HG03175 (cell line): Measurements from ENCODE around the gene HIPK4.
"Not testable (repeated sequence)": the region's sequence is repeated elsewhere in the genome, so short reads cannot be mapped to it uniquely, and the experiment has no call there.

ENCODE experiments used
- ATAC-seq: cut with Tn5 transposase; IDR thresholded peaks from one replicate; pipeline ENCODE4 v1.9.1; 2021; ENCODE audit warnings: mild to moderate bottlenecking, moderate library complexity; ENCODE audit not compliant: unreplicated experiment

The HIPK4 gene

DNA sequence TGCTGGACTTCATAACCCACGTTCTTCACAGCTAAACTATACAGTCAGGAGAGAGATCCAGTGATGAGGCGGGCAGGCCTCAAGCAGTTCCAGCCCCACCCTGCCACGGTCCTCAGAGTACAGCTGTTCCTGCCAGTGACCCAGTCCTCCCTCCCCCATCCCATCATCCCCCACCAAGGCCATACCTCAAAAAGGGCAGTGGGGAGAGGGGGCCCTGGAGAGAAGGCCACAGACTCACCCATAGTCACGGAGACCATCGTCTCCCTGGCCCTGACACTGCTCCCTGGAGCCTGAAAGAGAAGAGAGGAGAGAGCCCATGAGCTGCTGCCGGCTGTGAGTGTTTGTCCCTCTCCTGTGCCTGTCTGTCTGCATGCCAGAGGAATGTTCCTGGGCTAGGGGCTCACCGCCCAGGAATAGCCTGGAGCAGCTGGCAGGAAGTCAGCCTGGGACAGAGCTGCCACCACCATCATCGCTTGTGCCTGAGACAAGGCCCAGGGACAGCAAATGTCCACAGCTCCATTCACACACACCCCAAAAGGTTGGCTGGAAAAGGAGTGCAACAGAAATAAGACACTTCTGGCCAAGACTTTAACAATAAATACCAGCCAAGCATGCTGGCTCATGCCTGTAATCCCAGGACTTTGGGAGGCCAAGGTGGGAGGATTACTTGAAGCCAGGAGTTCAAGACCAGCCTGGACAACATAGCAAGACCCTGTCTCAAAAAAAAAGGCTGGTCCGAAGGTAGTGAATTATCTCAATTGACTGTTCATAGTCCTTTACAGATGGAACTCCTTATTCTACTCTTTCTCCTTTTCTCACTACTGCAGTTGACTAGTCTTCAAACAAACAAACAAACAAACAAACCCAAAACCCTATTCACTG lies 48.1 kb downstream of the HIPK4 start:
- no peak for ATAC-seq

DNA sequence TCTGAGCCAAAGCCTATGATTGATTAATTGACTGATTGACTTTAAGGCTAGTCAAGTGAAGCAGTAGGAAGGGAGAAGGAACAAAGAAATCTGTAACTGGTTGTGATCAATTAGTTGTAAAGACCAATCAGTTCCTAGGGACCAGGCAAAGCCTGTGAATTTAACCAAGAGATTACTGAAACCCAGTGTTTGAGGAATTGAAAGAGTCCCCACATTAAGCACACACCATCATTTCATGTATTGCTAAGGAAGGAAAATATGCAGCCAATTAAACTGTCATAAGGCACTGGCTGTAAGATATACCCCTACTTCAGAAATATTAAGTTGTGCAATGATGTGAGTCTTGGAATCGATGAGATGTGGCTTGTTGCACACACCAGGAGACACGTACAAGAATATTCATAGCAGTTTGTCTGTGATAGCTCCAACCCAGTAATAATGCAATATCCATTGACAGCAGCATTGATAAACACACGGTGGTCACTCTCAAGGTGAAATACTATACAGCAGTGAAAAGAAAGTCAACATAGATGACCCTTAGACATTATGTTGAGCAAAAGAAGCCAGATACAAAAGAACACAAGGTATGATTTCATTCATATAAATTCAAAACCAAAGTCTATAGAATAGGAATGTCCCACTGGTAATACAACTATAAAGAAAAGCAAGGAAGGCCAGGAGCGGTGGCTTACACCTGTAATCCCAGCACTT lies 50.8 kb downstream of the HIPK4 start:
- no peak for ATAC-seq

DNA sequence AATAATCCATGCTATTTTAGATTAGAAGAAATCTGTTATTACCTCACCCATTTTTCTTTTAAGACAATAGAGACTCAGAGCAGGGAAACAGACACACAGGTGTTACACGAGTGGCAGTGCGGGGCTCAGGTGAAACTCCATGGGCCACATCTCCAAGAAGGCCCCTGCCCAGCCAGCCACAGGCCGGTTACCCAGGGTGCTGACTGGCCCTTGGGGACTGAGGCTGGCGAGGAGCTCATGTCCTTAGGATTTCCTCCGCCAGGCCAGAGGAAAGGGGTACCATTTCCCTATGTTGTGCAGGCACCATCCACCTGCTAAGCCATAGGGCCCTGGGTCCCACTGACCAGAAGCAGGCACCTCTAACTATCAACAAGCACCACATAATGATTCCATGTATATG lies 52.4 kb downstream of the HIPK4 start:
- no peak for ATAC-seq

DNA sequence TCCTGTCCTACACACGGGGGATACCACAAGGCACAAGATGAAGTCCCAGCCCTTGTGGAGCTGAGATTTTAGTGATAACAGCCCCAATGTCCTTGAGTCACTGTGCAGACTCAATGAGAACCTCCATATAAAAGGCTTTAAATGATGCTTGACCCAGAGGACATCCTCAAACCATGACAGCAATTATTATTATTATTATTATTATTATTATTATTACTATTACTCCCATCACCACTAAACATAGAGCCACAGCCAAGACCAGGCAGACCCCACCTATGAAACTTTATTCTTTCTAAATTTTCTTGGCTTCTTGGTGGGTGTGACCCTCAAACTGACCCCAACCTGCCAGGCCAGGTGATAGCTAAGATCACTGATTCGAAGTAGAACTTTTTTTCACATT lies 52.9 kb downstream of the HIPK4 start:
- ATAC-seq = no peak

DNA sequence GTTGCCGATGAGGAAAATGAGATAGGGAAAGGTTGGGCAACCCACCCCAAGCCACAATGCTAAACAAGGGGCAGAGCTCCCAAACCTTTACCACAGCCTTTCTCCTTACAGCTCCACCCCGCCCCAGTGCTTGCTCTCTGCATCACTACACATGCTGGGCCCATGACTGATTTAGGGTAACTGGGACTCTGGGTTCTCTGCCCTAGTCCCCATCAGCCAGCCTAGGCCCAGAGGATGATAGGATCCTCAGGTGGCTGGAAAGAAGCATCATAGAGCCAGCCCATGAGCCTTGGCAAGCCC lies 53.4 kb downstream of the HIPK4 start:
- ATAC-seq = no peak

DNA sequence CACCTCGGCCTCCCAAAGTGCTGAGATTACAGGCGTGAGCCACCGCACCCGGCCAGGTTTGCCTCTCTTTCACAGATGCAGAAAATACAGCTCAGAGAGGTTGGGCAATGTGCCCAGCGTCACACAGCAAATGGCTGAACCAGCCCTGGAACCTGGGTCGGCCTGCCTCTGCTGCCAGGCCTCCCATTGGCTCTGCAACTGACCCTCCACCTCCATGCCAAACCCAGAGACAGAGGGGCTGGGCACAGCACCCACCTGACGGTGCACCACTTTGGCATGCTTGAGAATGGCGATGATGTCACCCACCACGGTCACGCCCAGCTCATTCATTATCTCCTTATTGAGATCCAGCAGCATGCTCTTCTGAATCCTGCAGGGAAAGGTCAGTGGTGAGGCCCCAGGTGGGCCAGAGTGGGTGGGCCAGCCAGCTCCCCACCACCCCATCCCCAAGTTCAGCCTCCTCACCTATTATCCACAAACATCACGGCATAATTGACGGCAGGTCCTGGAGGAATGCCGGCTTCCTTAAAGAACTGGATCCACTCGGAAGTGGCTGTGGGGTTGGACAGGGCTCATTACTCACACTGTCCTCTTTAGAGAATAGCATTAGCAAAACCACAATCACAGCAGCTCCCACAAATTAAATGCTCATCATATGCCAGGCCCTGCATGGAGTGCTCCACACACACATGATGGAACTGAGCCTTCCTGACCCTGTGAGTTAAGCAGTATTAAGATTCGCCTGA lies 54.0 kb downstream of the HIPK4 start:
- no peak for ATAC-seq

DNA sequence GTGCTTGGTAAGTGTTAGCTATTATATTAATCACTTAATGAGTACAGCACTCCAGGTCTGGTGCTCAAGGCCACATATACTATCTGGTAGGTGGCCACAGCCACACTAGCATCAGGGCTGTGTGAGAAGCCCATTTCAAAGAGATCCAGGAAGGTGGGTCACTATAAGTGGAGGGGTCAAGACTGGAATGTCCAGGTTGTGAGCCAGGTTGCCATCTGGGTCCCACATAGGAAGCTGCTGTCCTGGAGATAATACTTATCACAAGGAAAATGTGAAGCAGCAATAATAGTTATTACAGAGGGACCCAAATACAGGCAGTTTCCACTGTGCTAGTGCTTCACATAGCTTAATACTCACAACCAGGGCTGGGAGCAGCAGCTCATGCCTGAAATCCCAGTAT lies 54.9 kb downstream of the HIPK4 start:
- ATAC-seq = no peak

DNA sequence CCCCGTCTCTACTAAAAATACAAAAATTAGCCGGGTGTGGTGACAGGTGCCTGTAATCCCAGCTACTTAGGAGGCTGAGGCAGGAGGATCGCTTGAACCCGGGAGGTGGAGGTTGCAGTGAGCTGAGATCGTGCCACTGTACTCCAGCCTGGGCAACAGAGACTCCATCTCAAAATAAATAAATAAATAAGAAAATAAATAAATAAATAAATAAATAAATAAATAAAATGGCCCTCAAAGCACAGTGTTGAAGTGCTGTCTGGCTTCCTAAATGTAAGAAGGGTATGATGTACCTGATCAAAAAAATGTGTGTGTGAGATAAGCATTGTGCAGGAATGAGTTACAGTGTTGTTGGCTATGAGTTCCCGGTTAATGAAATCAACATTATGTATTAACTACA lies 56.9 kb downstream of the HIPK4 start:
- not testable (repeated sequence) for ATAC-seq

DNA sequence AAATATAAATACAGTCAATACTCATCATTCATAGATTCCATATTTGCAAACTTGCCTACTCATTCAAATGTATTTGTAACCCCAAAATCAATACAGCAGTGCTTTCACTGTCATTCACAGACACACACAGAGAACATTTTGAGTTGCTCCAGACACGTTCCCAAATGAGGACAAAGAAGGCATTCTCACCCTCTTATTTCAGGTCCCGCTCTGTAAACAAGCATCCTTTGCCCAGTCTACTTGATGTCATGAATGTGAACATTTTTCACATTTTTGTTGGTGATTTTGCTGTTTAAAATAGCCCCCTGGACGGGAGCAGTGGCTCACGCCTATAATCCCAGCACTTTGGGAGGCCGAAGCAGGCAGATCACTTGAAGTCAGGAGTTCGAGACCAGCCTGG lies 57.3 kb downstream of the HIPK4 start:
- no peak for ATAC-seq

DNA sequence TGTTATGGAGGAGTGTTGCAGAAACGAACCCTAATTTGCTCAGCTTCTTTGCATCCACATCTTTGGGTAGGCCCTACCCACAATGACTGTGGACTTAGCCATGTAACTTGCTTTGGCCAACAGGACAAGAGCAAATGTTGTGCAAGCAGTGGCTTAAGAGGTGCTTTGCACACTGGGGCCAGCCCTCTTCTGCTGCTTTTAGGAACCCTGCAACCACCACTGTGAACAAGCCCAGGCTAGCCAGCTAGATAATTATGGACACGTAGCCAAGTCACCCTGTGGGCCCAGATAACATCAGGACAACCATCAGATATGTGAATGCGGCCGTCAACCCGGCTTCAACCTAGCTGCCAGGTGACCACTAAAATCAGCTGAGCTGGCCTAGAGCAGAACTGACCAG lies 58.9 kb downstream of the HIPK4 start:
- no peak for ATAC-seq
